ENCODE data around the gene TGFBR2.

Gene TGFBR2

DNA sequence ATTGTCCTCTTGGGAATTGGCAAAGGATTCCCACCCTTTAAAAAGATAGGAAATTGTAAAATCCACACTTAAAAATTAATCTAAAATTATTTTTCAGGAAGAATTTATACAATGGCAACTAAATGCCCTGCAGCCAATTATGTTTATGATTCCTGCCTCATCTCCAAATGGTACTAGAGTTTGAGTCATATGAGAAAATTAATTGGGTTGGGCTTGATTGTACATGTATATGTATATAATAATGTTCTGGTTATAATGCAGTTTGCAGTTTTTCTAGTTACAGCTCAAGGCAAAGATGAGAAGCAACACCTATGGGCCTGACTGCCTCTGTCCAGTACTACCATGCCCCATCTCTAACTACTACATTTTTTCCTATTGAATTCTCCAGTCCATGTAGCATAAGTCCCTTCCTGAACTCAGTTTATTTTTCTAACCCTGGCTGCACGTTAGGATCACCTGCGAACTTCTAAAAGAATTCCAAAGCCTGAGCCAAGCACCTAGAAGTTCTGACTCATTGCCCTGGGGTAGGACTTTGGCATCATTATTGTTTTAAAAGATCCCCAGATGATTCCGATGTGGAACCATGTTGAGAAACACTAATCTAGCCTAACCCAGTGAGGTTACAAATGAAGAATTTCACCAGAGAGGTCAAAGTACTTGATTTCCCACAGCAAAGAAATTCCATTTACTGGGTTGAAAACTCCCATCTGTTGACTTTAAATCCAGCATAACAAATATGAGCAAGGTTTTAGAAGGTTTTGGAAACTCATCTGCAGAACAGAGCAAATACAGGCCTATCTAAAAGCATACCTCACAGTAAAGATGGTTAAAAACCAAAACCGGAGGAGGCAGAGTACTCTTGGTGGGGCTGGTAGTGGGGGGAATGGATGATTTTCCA lies 19.4 kb downstream of the TGFBR2 start:
- Histone ChIP-seq H3K4me1 (peaks cover 0 to 100% (median 47%) of the 10 kb centered on the region in 4 donors), H3K36me3 (peaks cover 8 to 24% (median 13%) of the 10 kb centered on the region in 3 donors), H3K27me3 (no peaks in the 10 kb centered on the region), H3K27ac (peak overlapping the region; percentile 40 to 56), H3K9me3 (no peaks in the 10 kb centered on the region), H3K4me3 (no peak overlapping the region)
- TF ChIP-seq, protein P1, sequence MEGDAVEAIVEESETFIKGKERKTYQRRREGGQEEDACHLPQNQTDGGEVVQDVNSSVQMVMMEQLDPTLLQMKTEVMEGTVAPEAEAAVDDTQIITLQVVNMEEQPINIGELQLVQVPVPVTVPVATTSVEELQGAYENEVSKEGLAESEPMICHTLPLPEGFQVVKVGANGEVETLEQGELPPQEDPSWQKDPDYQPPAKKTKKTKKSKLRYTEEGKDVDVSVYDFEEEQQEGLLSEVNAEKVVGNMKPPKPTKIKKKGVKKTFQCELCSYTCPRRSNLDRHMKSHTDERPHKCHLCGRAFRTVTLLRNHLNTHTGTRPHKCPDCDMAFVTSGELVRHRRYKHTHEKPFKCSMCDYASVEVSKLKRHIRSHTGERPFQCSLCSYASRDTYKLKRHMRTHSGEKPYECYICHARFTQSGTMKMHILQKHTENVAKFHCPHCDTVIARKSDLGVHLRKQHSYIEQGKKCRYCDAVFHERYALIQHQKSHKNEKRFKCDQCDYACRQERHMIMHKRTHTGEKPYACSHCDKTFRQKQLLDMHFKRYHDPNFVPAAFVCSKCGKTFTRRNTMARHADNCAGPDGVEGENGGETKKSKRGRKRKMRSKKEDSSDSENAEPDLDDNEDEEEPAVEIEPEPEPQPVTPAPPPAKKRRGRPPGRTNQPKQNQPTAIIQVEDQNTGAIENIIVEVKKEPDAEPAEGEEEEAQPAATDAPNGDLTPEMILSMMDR (IDR thresholded peaks at IDR 0.05) = no peak
- no peak for DNase-seq
- intact Hi-C loops (cut with DNase I; ENCODE audit: low total_unique reads) = no loop called here

DNA sequence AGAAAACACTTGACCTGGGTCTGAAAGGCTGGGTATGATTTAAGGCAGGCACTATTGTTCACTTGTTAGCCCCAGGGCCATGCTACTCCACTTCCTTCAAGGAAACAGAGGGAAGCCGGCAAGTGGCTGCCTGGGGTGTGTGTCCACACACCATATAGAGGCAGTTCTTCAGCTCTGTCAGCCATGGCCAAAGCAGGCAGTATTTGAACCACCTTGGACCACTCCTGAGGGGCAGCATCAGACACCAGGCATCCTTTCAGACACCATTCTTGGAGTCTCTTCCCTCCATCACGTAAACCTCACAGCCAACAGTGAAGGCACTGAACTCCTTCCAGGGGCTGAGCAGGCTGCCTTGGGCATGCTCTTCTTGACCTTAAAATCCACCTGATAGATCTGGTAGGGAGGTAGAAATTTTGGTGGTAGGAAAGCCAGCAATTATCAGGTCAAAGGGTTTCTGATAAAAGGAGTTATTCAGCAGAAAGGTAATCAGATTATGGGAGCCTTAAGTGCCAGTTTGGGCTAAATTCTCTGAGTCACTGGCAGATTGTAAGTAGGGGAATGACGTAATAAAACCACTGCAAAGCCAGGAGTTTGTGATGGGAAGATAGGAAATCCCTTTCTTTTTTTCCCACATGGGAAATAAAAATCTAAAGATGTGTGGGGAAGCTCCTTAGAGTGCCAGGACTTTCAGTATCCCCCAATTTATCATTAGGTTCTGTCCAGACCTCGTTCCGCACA lies 20.2 kb downstream of the TGFBR2 start:
- Histone ChIP-seq H3K27ac (peak overlapping the region; percentile 40 to 56), H3K9me3 (no peaks in the 10 kb centered on the region), H3K36me3 (peaks cover 8 to 24% (median 13%) of the 10 kb centered on the region in 3 donors), H3K4me1 (peaks cover 0 to 100% (median 44%) of the 10 kb centered on the region in 4 donors), H3K27me3 (no peaks in the 10 kb centered on the region), H3K4me3 (no peak overlapping the region)
- no peak for DNase-seq
- intact Hi-C loops (cut with DNase I; ENCODE audit: low total_unique reads) = no loop called here
- TF ChIP-seq, protein P1 (IDR thresholded peaks at IDR 0.05) = no peak

DNA sequence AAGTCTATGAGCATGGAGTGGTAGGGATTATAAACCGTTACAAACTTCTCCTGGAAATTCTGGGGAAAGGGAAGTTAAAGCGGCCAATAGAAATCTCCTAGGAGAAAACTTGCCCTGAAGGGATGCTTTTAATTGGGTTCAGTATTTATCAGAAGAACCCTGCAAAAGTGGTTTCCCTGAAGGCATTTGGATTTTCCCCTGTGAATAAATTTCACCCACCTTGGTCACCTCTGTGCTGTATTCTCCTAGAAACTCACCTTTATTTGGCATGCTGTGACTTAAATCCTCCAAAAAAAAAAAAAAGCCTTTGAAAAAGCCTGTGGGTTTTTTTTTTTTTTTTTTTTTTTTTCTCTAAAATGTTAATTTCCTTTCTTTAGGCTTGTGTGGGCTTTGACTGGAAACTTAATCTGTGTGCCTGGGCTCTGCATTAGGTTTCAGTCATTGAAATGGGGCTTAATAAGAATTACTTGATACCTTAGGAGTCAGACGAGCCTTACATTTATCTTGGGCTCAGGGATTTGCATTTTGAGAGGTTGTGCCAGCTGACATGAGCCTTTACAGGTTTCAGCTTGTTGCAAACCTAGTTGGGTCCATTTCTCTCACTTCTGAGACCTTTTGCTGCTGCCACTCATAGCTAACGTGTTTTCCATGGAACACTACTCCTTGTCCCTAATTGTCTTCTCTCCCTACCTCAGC lies 22.0 kb downstream of the TGFBR2 start:
- intact Hi-C loops (cut with DNase I; ENCODE audit: low total_unique reads) = no loop called here
- H3K4me1 ChIP-seq = peaks cover 0 to 100% (median 40%) of the 10 kb centered on the region in 4 donors
- peak overlapping the region in 1 of 2 donors; percentile 7 for H3K27ac ChIP-seq
- H3K9me3 ChIP-seq = no peaks in the 10 kb centered on the region
- TF ChIP-seq, protein P1 (IDR thresholded peaks at IDR 0.05) = no peak
- DNase-seq = no peak
- no peak overlapping the region for H3K4me3 ChIP-seq
- H3K36me3 ChIP-seq = peaks cover 8 to 23% (median 12%) of the 10 kb centered on the region in 3 donors
- H3K27me3 ChIP-seq = no peaks in the 10 kb centered on the region

DNA sequence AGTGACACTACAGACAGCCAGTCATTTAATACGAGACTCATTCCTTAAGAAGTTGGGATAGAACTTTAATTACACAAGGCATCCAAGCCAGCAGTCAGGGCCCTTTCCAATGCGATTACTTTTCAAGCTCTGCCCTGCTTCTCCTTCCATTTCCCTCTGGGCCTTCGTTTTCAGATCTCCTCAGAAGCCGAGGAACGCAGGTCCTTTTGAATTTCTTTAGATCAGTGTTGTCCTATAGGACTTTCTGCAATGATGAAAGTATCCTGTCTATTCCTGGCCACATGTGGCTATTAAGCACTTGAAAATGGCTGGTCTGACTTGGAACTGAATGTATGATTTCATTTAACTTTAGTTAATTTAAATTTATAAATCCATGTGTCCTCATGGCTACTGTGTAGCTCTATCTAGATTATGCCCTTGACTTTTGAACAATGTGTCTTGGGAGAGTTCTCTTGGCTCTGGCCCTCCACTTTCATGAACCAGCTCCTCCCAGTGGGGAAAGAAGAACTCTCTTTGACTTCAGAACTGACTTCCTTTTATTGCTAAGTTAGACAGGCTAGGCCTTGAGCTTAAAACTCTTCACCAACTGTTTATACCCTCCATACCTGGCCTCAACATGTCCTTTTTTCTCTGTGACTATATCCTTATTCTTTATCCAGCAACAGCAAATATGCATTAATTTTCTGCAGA lies 22.6 kb downstream of the TGFBR2 start:
- peak overlapping the region in 1 of 2 donors; percentile 7 for H3K27ac ChIP-seq
- TF ChIP-seq, protein P1 (IDR thresholded peaks at IDR 0.05) = no peak
- peaks cover 0 to 100% (median 42%) of the 10 kb centered on the region in 4 donors for H3K4me1 ChIP-seq
- H3K4me3 ChIP-seq = no peak overlapping the region
- intact Hi-C loops (cut with DNase I; ENCODE audit: low total_unique reads) = no loop called here
- no peaks in the 10 kb centered on the region for H3K27me3 ChIP-seq
- DNase-seq = no peak
- no peaks in the 10 kb centered on the region for H3K9me3 ChIP-seq
- peaks cover 5 to 16% (median 8%) of the 10 kb centered on the region in 3 donors for H3K36me3 ChIP-seq

DNA sequence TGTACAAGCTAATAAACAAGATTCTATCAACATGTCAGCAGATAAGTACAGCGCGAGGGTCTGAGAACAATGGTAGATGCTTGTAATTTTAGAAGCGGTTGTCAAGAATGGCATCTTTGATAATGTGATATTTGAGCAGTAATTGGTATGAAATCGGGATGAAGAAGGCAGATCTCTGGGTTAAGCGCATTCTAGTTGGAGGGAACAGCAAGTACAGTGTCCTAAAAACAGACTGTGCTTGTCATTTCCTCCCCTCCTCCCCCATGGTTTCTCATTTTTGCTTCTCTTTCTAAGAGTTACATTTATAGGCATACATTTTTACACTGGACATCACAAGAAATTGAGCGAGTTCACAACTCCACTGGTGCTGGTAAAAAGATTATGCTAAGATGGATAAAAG lies 23.3 kb downstream of the TGFBR2 start:
- peaks cover 0 to 100% (median 46%) of the 10 kb centered on the region in 4 donors for H3K4me1 ChIP-seq
- TF ChIP-seq, protein P1 (IDR thresholded peaks at IDR 0.05) = no peak

More for the DNA sequence above, 23.3 kb downstream of the TGFBR2 start:
- peaks cover 0 to 11% (median 8%) of the 10 kb centered on the region in 3 donors for H3K36me3 ChIP-seq
- H3K4me3 ChIP-seq = no peak overlapping the region
- intact Hi-C loops (cut with DNase I; ENCODE audit: low total_unique reads) = no loop called here
- H3K27ac ChIP-seq = peak overlapping the region in 1 of 2 donors; percentile 7
- DNase-seq = no peak
- H3K27me3 ChIP-seq = no peaks in the 10 kb centered on the region
- H3K9me3 ChIP-seq = no peaks in the 10 kb centered on the region
